Measurements from ENCODE around the gene CERKL.

CERKL gene

GRCh38 chr2:181576431-181576830, 80.5 kb downstream of the CERKL start:
- DNase-seq (ENCODE audit: low read depth, low spot score), result no peak

- DNase-seq (ENCODE audit: low read depth, low spot score), result no peak
Observed at GRCh38 chr2:181575650-181576025, 81.3 kb downstream of the CERKL start.

GRCh38 chr2:181575024-181575649, 81.8 kb downstream of the CERKL start:
- no peak for DNase-seq (ENCODE audit: low read depth, low spot score)

DNA sequence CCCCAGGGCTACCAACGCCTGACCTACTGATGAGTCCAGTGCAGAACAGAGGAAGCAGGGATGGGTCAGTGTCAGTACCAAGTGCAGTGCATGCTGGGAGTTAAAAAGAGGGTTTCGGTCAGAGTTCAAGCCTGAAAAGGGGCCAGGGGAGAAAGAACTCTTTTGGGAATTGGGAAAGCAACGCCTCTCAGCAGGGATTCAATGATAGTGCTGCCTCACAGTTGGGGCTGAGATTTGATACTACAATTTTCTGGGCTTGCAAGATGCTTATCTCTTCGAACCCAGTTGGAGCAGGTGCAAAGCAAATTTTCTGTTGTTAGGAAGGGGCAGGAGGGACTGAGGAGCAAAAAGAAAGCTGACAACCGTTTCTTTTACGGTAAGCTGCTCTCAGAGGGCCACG, 82.6 kb downstream of the CERKL start:
- no peak for DNase-seq (ENCODE audit: low read depth, low spot score)

DNA sequence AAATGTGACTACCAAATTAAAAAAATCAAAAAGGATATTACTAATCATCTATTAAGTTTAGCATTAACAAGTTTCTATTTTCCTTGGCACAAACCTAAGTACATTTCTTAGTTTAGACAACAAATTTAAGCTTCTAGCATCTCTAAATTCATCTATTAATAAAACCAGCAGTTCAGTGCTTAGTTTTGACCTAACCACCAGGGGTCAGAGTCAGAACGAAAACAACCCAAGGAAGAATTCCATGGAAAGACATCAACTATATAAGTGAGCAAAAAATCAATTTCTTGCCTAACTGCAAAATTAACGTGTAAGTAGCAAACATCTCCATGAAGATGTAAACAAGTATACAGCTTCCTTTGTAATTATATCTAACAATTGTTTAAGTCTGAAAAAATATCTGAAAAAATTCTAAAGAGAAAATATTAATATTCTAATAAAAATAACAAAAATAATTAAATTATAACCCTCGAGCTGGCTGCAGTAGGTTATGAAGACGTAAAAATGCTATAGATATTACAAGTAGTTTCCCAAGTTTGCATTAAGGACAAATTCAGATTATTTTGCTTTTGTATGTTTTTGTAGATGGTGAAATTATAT, 83.7 kb downstream of the CERKL start:
- no peak for DNase-seq (ENCODE audit: low read depth, low spot score)

DNA sequence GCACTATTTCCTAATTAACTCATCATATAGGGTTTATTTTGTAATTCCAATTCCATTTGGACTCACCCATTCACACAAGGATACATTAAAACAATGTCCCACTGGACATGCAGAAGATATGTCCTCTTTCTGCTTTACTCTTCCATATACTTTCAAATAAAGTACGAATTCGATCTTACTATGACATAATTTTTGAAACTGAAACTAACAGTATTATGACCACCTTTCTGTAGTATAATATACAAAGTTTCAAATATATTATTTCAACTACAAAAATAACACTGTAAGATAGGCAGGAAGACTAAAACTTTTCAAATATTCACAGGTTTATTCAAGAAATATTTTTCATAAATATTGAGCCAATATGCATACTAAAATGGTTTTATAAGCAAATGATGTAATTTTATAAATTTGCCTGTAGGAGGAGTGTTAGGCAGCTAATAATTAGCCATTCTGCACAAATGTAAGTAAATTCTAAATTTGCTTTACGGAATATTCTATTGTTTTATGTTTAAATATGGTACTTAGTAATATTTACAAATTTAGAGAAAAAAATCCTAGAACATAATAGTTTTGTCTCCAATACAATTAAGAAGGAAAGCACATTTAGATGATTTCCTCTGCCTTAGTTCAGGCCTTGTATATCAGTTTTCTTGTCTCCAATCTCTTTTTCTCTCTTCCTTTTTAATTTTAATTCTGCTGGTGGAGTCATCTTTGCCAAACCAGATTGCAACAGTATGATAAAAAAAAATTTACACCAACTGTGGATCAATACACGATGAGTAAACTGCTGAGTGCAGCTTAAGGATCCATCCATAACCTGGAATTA, 85.9 kb downstream of the CERKL start:
- no peak for DNase-seq (ENCODE audit: low read depth, low spot score)

GRCh38 chr2:181570059-181570458, 86.8 kb downstream of the CERKL start:
- DNase-seq (ENCODE audit: low read depth, low spot score), result no peak

- no peak for DNase-seq (ENCODE audit: low read depth, low spot score)
Observed at GRCh38 chr2:181566334-181567032, 90.4 kb downstream of the CERKL start.

- no peak for DNase-seq (ENCODE audit: low read depth, low spot score)
Observed at GRCh38 chr2:181563101-181563692, 93.7 kb downstream of the CERKL start.

DNA sequence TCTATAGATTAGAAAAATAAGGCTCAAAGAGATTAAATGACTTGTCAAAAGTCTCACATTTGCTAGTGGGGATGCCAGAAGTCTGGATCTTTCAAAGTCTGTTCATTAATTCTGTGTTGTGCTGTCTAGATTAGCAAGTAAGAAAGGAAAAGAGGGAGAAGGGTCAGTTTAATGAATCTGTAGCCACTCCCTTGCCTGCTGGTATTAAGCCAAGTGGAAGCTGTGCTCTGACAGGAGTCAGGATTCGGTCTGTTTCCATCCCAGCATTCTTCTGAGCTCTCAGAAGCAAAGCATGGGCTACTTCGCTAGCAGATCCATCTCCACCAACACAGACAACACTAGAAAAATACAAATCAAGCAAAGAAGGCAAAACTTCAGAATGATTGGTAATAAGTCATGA, 98.5 kb downstream of the CERKL start:
- no peak for DNase-seq (ENCODE audit: low read depth, low spot score)

- DNase-seq (ENCODE audit: low read depth, low spot score), result no peak
Observed at GRCh38 chr2:181554061-181554830, 102.7 kb downstream of the CERKL start.

DNA sequence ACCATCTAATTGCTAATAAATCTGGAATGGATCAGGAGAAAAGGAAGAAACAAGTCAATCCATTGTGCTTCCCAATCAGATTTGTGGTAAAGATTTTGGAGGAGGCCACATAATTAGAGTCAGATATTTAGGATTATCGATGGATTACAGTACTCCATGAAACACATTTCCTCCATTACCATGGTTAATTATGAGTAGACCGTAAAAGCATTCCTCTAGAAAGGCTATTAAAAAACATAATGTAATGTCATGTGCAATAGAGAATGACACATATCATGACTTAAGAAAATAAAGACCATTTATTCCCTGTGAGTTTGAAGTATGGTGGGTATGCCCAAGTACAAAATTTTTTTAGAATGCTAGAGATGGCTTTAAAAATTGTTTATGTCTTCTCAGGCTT, 103.7 kb downstream of the CERKL start:
- no peak for DNase-seq (ENCODE audit: low read depth, low spot score)

DNA sequence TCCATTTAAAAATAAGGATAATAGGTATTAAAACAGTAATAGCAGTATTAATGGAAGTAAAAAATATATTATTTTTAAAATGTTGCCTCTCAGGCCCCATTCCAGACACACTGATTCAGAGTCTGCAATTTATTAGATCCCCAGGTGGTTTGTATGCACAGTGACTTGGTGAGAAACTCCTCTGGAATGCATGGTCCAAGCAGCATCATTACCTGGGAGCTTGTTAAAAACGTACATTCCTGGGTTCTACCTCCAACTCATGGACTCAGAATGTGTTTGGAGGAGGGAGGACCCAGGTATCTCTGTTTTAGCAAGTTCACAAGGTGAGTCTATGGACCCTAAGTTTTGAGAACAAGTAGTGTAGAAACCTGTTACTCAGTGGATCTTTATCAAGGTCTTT, 104.1 kb downstream of the CERKL start:
- no peak for DNase-seq (ENCODE audit: low read depth, low spot score)

- no peak for DNase-seq (ENCODE audit: low read depth, low spot score)
Observed at GRCh38 chr2:181546086-181546485, 110.8 kb downstream of the CERKL start.

GRCh38 chr2:181542170-181542569, 114.7 kb downstream of the CERKL start:
- no peak for DNase-seq (ENCODE audit: low read depth, low spot score)

DNA sequence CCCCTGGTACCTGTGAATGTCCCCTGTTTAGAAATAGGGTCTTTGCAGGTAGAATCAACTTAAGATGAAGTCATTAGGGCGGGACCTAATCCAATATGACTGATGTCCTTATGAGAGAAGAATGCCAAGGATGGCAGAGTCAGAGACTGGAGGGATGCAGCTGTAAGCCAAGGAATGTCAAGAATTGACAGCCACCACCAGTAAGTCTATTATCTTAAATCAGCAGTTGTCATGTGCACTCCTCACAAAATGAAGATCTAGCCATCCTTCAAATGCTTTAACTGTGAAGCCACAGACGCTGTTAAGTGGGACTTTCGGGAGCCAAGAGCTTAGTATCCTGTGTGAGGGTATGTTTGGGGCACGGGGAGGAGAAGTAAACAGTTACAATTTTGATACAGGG, 116.5 kb downstream of the CERKL start:
- no peak for DNase-seq (ENCODE audit: low read depth, low spot score)

DNA sequence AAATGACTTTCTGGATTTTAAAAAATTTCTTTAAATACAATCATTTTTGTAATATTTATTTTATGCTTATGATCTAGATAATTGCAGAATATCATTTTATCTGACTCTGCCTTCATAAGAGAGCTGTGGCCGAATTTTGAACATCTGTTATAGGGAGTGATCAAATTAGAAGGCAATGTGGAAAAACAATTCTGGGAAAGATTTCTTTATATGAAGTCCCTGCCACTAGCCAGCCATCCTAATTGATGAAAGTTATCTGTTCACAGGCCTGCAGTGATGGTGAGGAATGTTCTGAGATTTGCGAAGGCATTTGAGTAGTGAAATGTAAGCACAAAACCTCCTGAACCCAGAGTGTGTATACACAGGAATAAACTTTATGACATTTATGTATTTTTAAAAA, 120.2 kb downstream of the CERKL start:
- no peak for DNase-seq (ENCODE audit: low read depth, low spot score)

GRCh38 chr2:181528441-181528840, 128.5 kb downstream of the CERKL start:
- DNase-seq (ENCODE audit: low read depth, low spot score), result no peak

DNA sequence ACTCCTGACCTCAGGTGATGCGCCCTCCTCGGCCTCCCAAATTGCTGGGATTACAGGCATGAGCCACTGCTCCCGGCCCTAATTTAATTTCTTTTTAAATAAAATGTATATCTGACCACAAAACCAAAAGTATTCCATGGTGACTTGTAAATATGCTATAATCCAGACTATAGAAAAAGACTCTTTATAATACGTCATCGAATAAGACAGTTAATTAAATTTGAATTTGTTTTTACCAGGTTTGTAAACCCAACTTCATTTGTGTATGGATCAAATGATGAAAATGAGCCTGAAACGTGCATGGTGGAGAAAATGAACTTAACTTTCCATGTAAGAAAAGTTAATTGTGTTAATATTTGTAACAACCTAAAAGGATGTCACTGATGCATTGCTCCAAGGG, 129.8 kb downstream of the CERKL start:
- DNase-seq (ENCODE audit: low read depth, low spot score), result no peak

- no peak for DNase-seq (ENCODE audit: low read depth, low spot score)
Observed at GRCh38 chr2:181526014-181526413, 130.9 kb downstream of the CERKL start.

- no peak for DNase-seq (ENCODE audit: low read depth, low spot score)
Observed at GRCh38 chr2:181523756-181524155, 133.1 kb downstream of the CERKL start.
